HepG2 (cell line): ENCODE data around the gene PPP1R3C.

Experiments
- CEBPG ChIP-seq: IDR thresholded peaks from 2 replicates; pipeline ENCODE4 v1.6.1; 2016
- ELF1 ChIP-seq: sonication (generic); formaldehyde crosslinking; IDR thresholded peaks from 2 replicates; pipeline ENCODE4 v1.4.0; 2020; ENCODE audit warnings: missing genetic modification reagents
- NRL ChIP-seq: sonication (generic); formaldehyde crosslinking; IDR thresholded peaks from 2 replicates; pipeline ENCODE4 v1.5.0; 2020; ENCODE audit warnings: missing genetic modification reagents, mild to moderate bottlenecking, moderate library complexity, borderline replicate concordance
- POLR2A ChIP-seq, 2 experiments: IDR thresholded peaks; 2 replicates each; pipeline ENCODE4 v1.6.1; 2011; ENCODE audit warnings: low read depth in 2 of 2, low read length in 2 of 2, mild to moderate bottlenecking in 1 of 2, moderate library complexity in 1 of 2; ENCODE audit not compliant: insufficient read depth in 1 of 2
- RBM22 ChIP-seq: fragments of 200-400 bp; formaldehyde crosslinking; optimal IDR thresholded peaks from 2 replicates; pipeline ENCODE3; 2017; ENCODE audit warnings: mild to moderate bottlenecking, low read length, moderate library complexity
- ZNF788 ChIP-seq: sonication (generic); formaldehyde crosslinking; IDR thresholded peaks from 2 replicates; pipeline ENCODE4 v1.5.0; 2020; ENCODE audit warnings: mild to moderate bottlenecking, missing genetic modification reagents, borderline replicate concordance
- TF ChIP-seq, protein P1 (sequence below): sonication (generic); formaldehyde crosslinking; conservative IDR thresholded peaks from 2 replicates; pipeline ENCODE4 v1.4.0; 2020; ENCODE audit warnings: missing genetic modification reagents
- TF ChIP-seq, protein P2 (sequence below): sonication (generic); formaldehyde crosslinking; IDR thresholded peaks from 2 replicates; pipeline ENCODE4 v1.4.0; 2020; ENCODE audit warnings: missing genetic modification reagents
- TF ChIP-seq, protein P3 (sequence below): sonication (generic); formaldehyde crosslinking; IDR thresholded peaks from 2 replicates; pipeline ENCODE4 v1.8.0; 2022; ENCODE audit warnings: missing genetic modification reagents, mild to moderate bottlenecking, moderate library complexity, borderline replicate concordance
- TF ChIP-seq, protein P4 (sequence below): sonication (generic); formaldehyde crosslinking; IDR thresholded peaks from 2 replicates; pipeline ENCODE4 v1.5.0; 2020; ENCODE audit warnings: mild to moderate bottlenecking, missing genetic modification reagents, moderate library complexity

DNA sequence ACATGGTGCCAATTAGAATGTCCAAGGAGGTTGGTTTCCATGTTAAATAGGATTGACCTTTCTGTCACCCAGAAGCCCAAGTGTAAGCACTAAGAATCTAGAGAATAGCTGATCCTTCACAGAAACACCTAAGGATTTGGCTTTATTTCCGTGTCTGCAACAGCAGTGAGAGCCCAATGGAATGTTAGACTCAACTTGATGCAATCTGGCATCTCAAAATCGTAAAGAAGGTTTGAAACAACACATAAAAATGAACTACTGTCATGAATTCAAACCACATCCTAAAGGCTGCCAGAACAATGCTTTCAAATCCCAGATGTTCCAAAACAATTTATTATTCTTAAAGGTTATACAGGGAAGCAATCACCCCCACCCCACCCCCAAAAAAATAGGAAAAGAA lies 18.6 kb downstream of the PPP1R3C start:
- TF ChIP-seq, protein P1, sequence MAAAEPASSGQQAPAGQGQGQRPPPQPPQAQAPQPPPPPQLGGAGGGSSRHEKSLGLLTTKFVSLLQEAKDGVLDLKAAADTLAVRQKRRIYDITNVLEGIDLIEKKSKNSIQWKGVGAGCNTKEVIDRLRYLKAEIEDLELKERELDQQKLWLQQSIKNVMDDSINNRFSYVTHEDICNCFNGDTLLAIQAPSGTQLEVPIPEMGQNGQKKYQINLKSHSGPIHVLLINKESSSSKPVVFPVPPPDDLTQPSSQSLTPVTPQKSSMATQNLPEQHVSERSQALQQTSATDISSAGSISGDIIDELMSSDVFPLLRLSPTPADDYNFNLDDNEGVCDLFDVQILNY (CRISPR knock-in tag), result no peak
- TF ChIP-seq RBM22 (no peak), CEBPG (CRISPR knock-in tag) (no peak), POLR2A (IDR thresholded peaks at IDR 0.05; ENCODE audit: insufficient read depth in 1 of 2, low read depth in 2 of 2, low read length in 2 of 2) (no peak), NRL (CRISPR knock-in tag) (no peak), ZNF788 (no peak), ELF1 (CRISPR knock-in tag) (no peak)
- TF ChIP-seq, protein P2, sequence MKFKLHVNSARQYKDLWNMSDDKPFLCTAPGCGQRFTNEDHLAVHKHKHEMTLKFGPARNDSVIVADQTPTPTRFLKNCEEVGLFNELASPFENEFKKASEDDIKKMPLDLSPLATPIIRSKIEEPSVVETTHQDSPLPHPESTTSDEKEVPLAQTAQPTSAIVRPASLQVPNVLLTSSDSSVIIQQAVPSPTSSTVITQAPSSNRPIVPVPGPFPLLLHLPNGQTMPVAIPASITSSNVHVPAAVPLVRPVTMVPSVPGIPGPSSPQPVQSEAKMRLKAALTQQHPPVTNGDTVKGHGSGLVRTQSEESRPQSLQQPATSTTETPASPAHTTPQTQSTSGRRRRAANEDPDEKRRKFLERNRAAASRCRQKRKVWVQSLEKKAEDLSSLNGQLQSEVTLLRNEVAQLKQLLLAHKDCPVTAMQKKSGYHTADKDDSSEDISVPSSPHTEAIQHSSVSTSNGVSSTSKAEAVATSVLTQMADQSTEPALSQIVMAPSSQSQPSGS (CRISPR knock-in tag), result no peak
- TF ChIP-seq, protein P3, sequence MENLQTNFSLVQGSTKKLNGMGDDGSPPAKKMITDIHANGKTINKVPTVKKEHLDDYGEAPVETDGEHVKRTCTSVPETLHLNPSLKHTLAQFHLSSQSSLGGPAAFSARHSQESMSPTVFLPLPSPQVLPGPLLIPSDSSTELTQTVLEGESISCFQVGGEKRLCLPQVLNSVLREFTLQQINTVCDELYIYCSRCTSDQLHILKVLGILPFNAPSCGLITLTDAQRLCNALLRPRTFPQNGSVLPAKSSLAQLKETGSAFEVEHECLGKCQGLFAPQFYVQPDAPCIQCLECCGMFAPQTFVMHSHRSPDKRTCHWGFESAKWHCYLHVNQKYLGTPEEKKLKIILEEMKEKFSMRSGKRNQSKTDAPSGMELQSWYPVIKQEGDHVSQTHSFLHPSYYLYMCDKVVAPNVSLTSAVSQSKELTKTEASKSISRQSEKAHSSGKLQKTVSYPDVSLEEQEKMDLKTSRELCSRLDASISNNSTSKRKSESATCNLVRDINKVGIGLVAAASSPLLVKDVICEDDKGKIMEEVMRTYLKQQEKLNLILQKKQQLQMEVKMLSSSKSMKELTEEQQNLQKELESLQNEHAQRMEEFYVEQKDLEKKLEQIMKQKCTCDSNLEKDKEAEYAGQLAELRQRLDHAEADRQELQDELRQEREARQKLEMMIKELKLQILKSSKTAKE (CRISPR knock-in tag), result no peak
- TF ChIP-seq, protein P4, sequence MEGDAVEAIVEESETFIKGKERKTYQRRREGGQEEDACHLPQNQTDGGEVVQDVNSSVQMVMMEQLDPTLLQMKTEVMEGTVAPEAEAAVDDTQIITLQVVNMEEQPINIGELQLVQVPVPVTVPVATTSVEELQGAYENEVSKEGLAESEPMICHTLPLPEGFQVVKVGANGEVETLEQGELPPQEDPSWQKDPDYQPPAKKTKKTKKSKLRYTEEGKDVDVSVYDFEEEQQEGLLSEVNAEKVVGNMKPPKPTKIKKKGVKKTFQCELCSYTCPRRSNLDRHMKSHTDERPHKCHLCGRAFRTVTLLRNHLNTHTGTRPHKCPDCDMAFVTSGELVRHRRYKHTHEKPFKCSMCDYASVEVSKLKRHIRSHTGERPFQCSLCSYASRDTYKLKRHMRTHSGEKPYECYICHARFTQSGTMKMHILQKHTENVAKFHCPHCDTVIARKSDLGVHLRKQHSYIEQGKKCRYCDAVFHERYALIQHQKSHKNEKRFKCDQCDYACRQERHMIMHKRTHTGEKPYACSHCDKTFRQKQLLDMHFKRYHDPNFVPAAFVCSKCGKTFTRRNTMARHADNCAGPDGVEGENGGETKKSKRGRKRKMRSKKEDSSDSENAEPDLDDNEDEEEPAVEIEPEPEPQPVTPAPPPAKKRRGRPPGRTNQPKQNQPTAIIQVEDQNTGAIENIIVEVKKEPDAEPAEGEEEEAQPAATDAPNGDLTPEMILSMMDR, result no peak
